Liver (tissue), 9 donors: ENCODE measurements around the gene RNASE13. TPM values are rescaled to one million over a fixed set of nuclear protein-coding genes. Genes with fewer than 3 reads are reported as not detected.

ENCODE experiments used
- DNase-seq: peaks from one replicate; pipeline ENCODE4 v3.0.0-alpha.2; 2017; ENCODE audit warnings: low spot score
- H3K27ac ChIP-seq, 2 donors: one replicate each; pipeline ENCODE4 v1.7.0; 2013; ENCODE audit warnings: inconsistent platforms in 2 of 2, low read length in 2 of 2, control low read depth in 1 of 2, low read depth in 1 of 2, mild to moderate bottlenecking in 1 of 2
- H3K27me3 ChIP-seq, 4 donors: one replicate each; pipeline versions ENCODE4 v1.6.1 to v1.7.0; 2013; ENCODE audit warnings: low read length in 3 of 4, inconsistent platforms in 1 of 4, mild to moderate bottlenecking in 1 of 4, moderate library complexity in 1 of 4; ENCODE audit not compliant: control insufficient read depth in 4 of 4, insufficient read depth in 4 of 4
- H3K36me3 ChIP-seq, 4 donors: one replicate each; pipeline versions ENCODE4 v1.6.1 to v1.7.0; 2013; ENCODE audit warnings: low read length in 3 of 4, mild to moderate bottlenecking in 3 of 4, low read depth in 1 of 4, moderate library complexity in 1 of 4; ENCODE audit not compliant: control insufficient read depth in 4 of 4, insufficient read depth in 3 of 4
- H3K4me1 ChIP-seq, 4 donors: one replicate each; pipeline versions ENCODE4 v1.6.1 to v1.7.0; 2013; ENCODE audit warnings: low read length in 3 of 4, mild to moderate bottlenecking in 3 of 4, moderate library complexity in 1 of 4; ENCODE audit not compliant: control insufficient read depth in 4 of 4, insufficient read depth in 4 of 4
- H3K4me3 ChIP-seq, 3 donors: one replicate each; pipeline versions ENCODE4 v1.6.1 to v1.7.0; 2013; ENCODE audit warnings: low read length in 3 of 3, control low read depth in 1 of 3, low read depth in 1 of 3, mild to moderate bottlenecking in 1 of 3
- H3K9ac ChIP-seq, 2 donors: one replicate each; pipeline ENCODE4 v1.7.0; 2013; ENCODE audit warnings: low read length in 2 of 2, mild to moderate bottlenecking in 2 of 2, moderate library complexity in 2 of 2, control low read depth in 1 of 2, low read depth in 1 of 2
- H3K9me3 ChIP-seq, 4 donors: one replicate each; pipeline versions ENCODE4 v1.6.1 to v1.7.0; 2013; ENCODE audit warnings: low read length in 3 of 4; ENCODE audit not compliant: control insufficient read depth in 4 of 4
- ATF3 ChIP-seq: IDR thresholded peaks from 2 replicates; pipeline ENCODE4 v1.6.1; 2016; ENCODE audit warnings: antibody characterized with exemption
- CTCF ChIP-seq: fragments of 150-350 bp; IDR thresholded peaks from 2 replicates; pipeline ENCODE4 v1.5.1; 2017; ENCODE audit warnings: improper control_type of control experiment, low read depth, low read length; ENCODE audit not compliant: missing input control
- EGR1 ChIP-seq, 2 donors: IDR thresholded peaks; 2 replicates each; pipeline ENCODE4 v1.6.1; 2016 to 2018; ENCODE audit warnings: antibody characterized with exemption in 2 of 2, low read depth in 2 of 2
- FOXA1 ChIP-seq: IDR thresholded peaks from 2 replicates; pipeline ENCODE4 v1.6.1; 2016; ENCODE audit warnings: antibody characterized with exemption
- FOXA2 ChIP-seq: IDR thresholded peaks from 2 replicates; pipeline ENCODE4 v1.6.1; 2016; ENCODE audit warnings: antibody characterized with exemption
- GABPA ChIP-seq, 2 donors: IDR thresholded peaks in 1 of 2; conservative IDR thresholded peaks in 1 of 2; 2 replicates each; pipeline ENCODE4 v1.6.1; 2016; ENCODE audit warnings: antibody characterized with exemption in 2 of 2, mild to moderate bottlenecking in 1 of 2, moderate library complexity in 1 of 2
- HNF4G ChIP-seq: IDR thresholded peaks from 2 replicates; pipeline ENCODE4 v1.6.1; 2016; ENCODE audit warnings: antibody characterized with exemption
- JUND ChIP-seq, 2 donors: IDR thresholded peaks; 2 replicates each; pipeline ENCODE4 v1.6.1; 2016; ENCODE audit warnings: antibody characterized with exemption in 2 of 2
- MAX ChIP-seq: IDR thresholded peaks from 2 replicates; pipeline ENCODE4 v1.6.1; 2016; ENCODE audit warnings: antibody characterized with exemption
- NR2F2 ChIP-seq: IDR thresholded peaks from 2 replicates; pipeline ENCODE4 v1.6.1; 2016; ENCODE audit warnings: antibody characterized with exemption
- SP1 ChIP-seq: IDR thresholded peaks from 2 replicates; pipeline ENCODE4 v1.6.1; 2018; ENCODE audit warnings: antibody characterized with exemption, mild to moderate bottlenecking
- YY1 ChIP-seq: IDR thresholded peaks from 2 replicates; pipeline ENCODE4 v1.6.1; 2016; ENCODE audit warnings: antibody characterized with exemption, mild to moderate bottlenecking
- WGBS: extraction: QIAGEN DNeasy Blood & Tissue Kit; methylation state at CpG from one replicate; pipeline ENCODE4 v1.1.7; 2013; 5-methylcytosine and 5-hydroxymethylcytosine counted together
- polyA plus RNA-seq, 2 donors: library from polyadenylated mRNA; stranded (reverse) in 1 of 2; unstranded in 1 of 2; fragments of 200-250 nt in 1 of 2; fragments of >200 nt in 1 of 2; fragmentation: Nextera tagmentation in 1 of 2; extraction: Ambion mirVana in 1 of 2; gene quantifications; one replicate each; pipeline versions ENCODE4 v1.2.1 to v1.2.3, GENCODE V29; 2013 to 2015
- total RNA-seq, 2 donors: library from RNA; depleted of rRNA; stranded (reverse); fragments of >200 nt; gene quantifications; one replicate each; pipeline ENCODE4 v1.2.3, GENCODE V29; 2014
- TF ChIP-seq, protein P1 (sequence below): IDR thresholded peaks from 2 replicates; pipeline ENCODE4 v1.6.1; 2016; ENCODE audit warnings: antibody characterized with exemption
- TF ChIP-seq, protein P2 (sequence below): IDR thresholded peaks from 2 replicates; pipeline ENCODE4 v1.6.1; 2016; ENCODE audit warnings: antibody characterized with exemption, mild to moderate bottlenecking
- donor health status: healthy.
- donor health status: healthy.
- donor health status: healthy.
- donor health status: healthy.
- donor health status: healthy.

RNASE13 gene
- total and polyA plus RNA-seq, 4 donors: 0.05 to 0.08 TPM; not detected in 2

DNA sequence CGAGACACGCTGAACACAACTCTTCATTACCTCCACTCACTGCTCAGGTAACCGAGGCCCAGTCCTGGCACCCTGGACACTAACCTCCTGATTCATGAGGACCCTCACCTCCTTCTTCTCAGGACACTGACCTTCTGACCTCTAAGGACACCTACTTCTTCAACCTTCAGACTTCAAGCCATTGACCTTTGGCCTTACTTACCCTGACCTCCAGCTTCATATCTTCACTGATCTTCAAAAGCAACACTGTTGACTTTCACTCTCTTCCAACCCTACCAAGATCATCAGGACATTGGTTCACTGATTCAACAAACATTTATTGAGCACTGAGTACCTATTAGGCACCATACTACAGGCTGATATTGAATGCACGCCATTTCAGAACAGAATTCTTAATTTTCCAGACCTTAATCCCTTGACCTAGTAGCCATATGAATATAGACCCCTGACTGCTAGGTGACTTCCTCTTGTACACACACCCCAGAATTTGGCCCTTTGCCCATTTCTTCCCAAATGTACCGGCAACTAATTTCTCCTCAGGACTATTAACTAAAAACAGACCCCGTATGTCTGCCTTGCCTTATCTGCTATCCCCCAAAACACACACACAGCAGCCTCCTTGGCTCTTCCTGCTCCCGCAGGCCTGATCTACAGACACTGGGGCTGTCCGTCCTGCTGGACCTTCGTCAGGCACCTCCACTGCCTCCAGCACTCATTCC, 41.3 kb upstream of the RNASE13 start:
- no peak for DNase-seq
- no peaks in the 10 kb centered on the region for H3K27me3 ChIP-seq
- peaks cover 8 to 57% (median 31%) of the 10 kb centered on the region in 4 donors for H3K36me3 ChIP-seq
- H3K4me3 ChIP-seq: no peak overlapping the region
- 89% methylated on average over 9 of the region's 9 CpGs for WGBS
- no peak for TF ChIP-seq JUND (IDR thresholded peaks at IDR 0.05)
- no peak for TF ChIP-seq YY1
- TF ChIP-seq NR2F2: no peak
- no peak for TF ChIP-seq GABPA (IDR thresholded peaks at IDR 0.05 in 1 of 2, conservative IDR thresholded peaks at IDR 0.05 in 1 of 2)
- no peak for TF ChIP-seq SP1
- TF ChIP-seq, protein P1, sequence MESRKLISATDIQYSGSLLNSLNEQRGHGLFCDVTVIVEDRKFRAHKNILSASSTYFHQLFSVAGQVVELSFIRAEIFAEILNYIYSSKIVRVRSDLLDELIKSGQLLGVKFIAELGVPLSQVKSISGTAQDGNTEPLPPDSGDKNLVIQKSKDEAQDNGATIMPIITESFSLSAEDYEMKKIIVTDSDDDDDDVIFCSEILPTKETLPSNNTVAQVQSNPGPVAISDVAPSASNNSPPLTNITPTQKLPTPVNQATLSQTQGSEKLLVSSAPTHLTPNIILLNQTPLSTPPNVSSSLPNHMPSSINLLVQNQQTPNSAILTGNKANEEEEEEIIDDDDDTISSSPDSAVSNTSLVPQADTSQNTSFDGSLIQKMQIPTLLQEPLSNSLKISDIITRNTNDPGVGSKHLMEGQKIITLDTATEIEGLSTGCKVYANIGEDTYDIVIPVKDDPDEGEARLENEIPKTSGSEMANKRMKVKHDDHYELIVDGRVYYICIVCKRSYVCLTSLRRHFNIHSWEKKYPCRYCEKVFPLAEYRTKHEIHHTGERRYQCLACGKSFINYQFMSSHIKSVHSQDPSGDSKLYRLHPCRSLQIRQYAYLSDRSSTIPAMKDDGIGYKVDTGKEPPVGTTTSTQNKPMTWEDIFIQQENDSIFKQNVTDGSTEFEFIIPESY: no peak
- no peak for TF ChIP-seq EGR1 (IDR thresholded peaks at IDR 0.05; ENCODE audit: low read depth in 2 of 2)
- no peak for TF ChIP-seq FOXA1
- TF ChIP-seq, protein P2, sequence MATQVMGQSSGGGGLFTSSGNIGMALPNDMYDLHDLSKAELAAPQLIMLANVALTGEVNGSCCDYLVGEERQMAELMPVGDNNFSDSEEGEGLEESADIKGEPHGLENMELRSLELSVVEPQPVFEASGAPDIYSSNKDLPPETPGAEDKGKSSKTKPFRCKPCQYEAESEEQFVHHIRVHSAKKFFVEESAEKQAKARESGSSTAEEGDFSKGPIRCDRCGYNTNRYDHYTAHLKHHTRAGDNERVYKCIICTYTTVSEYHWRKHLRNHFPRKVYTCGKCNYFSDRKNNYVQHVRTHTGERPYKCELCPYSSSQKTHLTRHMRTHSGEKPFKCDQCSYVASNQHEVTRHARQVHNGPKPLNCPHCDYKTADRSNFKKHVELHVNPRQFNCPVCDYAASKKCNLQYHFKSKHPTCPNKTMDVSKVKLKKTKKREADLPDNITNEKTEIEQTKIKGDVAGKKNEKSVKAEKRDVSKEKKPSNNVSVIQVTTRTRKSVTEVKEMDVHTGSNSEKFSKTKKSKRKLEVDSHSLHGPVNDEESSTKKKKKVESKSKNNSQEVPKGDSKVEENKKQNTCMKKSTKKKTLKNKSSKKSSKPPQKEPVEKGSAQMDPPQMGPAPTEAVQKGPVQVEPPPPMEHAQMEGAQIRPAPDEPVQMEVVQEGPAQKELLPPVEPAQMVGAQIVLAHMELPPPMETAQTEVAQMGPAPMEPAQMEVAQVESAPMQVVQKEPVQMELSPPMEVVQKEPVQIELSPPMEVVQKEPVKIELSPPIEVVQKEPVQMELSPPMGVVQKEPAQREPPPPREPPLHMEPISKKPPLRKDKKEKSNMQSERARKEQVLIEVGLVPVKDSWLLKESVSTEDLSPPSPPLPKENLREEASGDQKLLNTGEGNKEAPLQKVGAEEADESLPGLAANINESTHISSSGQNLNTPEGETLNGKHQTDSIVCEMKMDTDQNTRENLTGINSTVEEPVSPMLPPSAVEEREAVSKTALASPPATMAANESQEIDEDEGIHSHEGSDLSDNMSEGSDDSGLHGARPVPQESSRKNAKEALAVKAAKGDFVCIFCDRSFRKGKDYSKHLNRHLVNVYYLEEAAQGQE: no peak
- TF ChIP-seq HNF4G: no peak
- no peak for TF ChIP-seq CTCF
- TF ChIP-seq ATF3: no peak
- no peak for TF ChIP-seq MAX
- TF ChIP-seq FOXA2: no peak
- H3K4me1 ChIP-seq: peaks cover 0 to 20% (median 13%) of the 10 kb centered on the region in 4 donors
- no peak overlapping the region for H3K27ac ChIP-seq
- no peak overlapping the region for H3K9ac ChIP-seq
- no peaks in the 10 kb centered on the region for H3K9me3 ChIP-seq
